ENCODE data around the gene ARAP2.

ARAP2 gene

DNA sequence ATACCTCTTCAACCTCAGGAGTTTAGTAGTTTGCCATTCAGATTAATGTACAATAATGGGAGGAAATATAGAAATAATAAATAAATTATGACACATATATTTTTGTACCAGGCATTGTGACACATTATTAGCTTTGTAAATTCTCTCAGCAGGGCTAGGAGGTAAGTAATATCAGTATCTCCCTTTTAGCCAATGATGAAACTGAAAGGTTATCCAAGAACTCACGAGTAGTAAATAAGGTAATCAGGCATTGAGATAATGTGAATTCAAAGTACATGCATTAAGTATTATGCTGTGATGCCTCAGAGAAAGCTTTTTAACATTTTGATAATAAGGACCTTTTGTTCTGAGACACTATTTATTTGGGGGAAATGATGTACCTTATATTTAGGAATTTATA lies 5.3 kb upstream of the ARAP2 start:
- Histone ChIP-seq H2AFZ (ENCODE audit: low read length) (no peak overlapping the region), H3K9me2 (replicated peaks; ENCODE audit: low read depth, low read length) (no peaks in the 10 kb centered on the region), H3K4me2 (ENCODE audit: low read depth, low read length, poor library complexity, severe bottlenecking) (no peak overlapping the region), H3K27me3 (ENCODE audit: insufficient read depth, low read length, poor library complexity, severe bottlenecking) (no peaks in the 10 kb centered on the region), H3K36me3 (ENCODE audit: insufficient read depth, low read length) (no peaks in the 10 kb centered on the region), H3K9ac (ENCODE audit: low read depth, low read length, poor library complexity, severe bottlenecking) (no peak overlapping the region), H4K20me1 (ENCODE audit: insufficient read depth, low read length, poor library complexity, severe bottlenecking) (no peaks in the 10 kb centered on the region), H3K4me3 (ENCODE audit: low read length, poor library complexity, severe bottlenecking) (no peak overlapping the region), H3K79me2 (ENCODE audit: insufficient read depth, low read length) (no peaks in the 10 kb centered on the region), H3K4me1 (ENCODE audit: insufficient read depth, low read length, poor library complexity, severe bottlenecking) (peaks cover 25% of the 10 kb centered on the region), H3K9me3 (ENCODE audit: insufficient read depth, low read depth, low read length) (no peaks in the 10 kb centered on the region), H3F3A (ENCODE audit: low read depth) (no peaks in the 10 kb centered on the region; the same call in 1 of the 2 replicates)
- no peak for TF ChIP-seq EZH2phosphoT487 (IDR thresholded peaks at IDR 0.05; ENCODE audit: borderline replicate concordance)
- TF ChIP-seq, protein P1, sequence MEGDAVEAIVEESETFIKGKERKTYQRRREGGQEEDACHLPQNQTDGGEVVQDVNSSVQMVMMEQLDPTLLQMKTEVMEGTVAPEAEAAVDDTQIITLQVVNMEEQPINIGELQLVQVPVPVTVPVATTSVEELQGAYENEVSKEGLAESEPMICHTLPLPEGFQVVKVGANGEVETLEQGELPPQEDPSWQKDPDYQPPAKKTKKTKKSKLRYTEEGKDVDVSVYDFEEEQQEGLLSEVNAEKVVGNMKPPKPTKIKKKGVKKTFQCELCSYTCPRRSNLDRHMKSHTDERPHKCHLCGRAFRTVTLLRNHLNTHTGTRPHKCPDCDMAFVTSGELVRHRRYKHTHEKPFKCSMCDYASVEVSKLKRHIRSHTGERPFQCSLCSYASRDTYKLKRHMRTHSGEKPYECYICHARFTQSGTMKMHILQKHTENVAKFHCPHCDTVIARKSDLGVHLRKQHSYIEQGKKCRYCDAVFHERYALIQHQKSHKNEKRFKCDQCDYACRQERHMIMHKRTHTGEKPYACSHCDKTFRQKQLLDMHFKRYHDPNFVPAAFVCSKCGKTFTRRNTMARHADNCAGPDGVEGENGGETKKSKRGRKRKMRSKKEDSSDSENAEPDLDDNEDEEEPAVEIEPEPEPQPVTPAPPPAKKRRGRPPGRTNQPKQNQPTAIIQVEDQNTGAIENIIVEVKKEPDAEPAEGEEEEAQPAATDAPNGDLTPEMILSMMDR (conservative IDR thresholded peaks at IDR 0.05; ENCODE audit: low read length) = no peak

DNA sequence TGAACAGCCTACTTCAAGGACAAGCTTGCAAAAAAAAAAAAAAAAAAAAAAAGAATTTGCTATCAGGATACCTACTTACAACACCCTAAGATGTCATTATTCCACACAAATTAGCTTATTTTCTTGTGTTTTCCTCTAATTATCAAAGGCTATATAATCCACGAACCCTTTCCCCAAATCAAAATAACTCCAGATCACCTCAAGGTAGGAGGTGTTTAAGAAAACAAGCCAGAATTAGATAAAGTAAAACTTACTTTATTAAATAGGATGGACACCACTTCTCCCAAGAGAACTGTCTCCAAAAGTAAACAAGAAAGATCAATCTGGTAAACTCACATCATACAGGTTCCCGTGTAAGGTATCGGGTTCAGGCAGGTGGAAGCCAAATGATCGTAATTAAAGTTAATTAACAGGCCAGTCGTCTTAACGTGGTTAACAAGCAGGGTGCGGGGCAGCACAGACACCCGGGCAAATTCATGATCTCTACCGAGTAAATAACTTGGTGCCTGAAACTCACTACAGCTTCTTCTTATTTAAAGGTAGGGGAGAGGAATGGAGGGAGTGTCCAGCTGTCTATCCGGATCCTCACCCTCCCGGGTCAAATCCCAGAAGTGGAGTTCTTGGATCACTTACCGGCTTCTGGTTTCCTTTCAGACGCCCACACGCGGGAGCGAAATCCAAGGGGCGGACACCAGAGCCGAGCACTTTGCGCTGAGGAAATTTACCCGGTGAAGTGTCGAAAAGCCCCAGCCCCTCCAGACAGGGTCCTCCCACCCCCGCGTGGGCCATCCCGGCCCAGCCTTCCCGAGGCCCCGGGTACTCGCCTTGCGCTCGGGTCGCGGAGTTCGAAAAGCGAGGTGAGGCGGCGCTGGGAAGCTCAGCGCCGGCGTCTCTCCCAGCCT lies 708 bp downstream of the ARAP2 start:
- Histone ChIP-seq H3K9me2 (replicated peaks; ENCODE audit: low read depth, low read length) (no peaks in the 10 kb centered on the region), H3K36me3 (ENCODE audit: insufficient read depth, low read length) (no peaks in the 10 kb centered on the region), H3K9me3 (ENCODE audit: insufficient read depth, low read depth, low read length) (no peaks in the 10 kb centered on the region), H3K4me1 (ENCODE audit: insufficient read depth, low read length, poor library complexity, severe bottlenecking) (peaks cover 47% of the 10 kb centered on the region), H3K27me3 (ENCODE audit: insufficient read depth, low read length, poor library complexity, severe bottlenecking) (no peaks in the 10 kb centered on the region), H2AFZ (ENCODE audit: low read length) (peak overlapping the region; percentile 96), H3K9ac (ENCODE audit: low read depth, low read length, poor library complexity, severe bottlenecking) (peak overlapping the region; percentile 97), H3K4me3 (ENCODE audit: low read length, poor library complexity, severe bottlenecking) (peak overlapping the region; percentile 98), H3F3A (ENCODE audit: low read depth) (no peaks in the 10 kb centered on the region), H3K79me2 (ENCODE audit: insufficient read depth, low read length) (peaks cover 53% of the 10 kb centered on the region), H3K4me2 (ENCODE audit: low read depth, low read length, poor library complexity, severe bottlenecking) (peak overlapping the region; percentile 89), H4K20me1 (ENCODE audit: insufficient read depth, low read length, poor library complexity, severe bottlenecking) (peaks cover 3% of the 10 kb centered on the region)
- TF ChIP-seq, protein P1 (conservative IDR thresholded peaks at IDR 0.05; ENCODE audit: low read length) = no peak
- no peak for TF ChIP-seq EZH2phosphoT487 (IDR thresholded peaks at IDR 0.05; ENCODE audit: borderline replicate concordance)

DNA sequence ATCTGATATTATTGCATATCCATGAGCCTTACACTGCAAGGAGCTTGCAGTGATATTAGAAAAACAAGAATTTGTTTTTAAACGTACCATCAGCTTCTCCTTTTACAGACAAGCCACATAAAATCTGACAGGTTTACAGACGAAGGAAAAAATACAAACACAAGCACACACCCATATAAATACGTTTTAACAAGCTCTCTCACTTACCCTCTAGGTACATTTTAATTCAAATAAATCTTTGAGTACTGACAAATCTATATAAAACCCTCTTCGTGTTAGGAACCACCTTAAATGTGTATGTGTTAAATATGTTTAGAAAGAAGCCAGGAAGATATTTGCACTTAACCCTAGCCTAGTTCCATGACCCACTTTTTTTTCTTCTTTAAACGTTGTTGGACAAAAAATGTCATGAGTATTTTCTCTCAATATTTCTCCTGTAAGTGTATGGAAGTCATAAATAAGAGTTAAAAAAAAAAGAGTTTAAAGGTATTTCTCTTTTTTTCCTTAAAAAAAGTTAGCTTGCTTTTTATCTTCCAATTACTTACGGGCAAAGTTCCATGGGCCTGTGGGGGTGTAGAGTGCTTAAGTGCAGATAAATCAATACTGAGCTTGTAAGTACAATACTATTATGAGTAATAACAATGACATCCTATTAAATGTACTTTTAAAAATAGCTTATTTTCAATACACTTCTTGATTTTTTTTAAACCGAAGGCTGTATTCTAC lies 1.5 kb downstream of the ARAP2 start:
- H3K9me2 ChIP-seq (replicated peaks; ENCODE audit: low read depth, low read length) = no peaks in the 10 kb centered on the region
- H4K20me1 ChIP-seq (ENCODE audit: insufficient read depth, low read length, poor library complexity, severe bottlenecking) = peaks cover 7% of the 10 kb centered on the region
- peak overlapping the region; percentile 97 for H3K9ac ChIP-seq (ENCODE audit: low read depth, low read length, poor library complexity, severe bottlenecking)
- no peaks in the 10 kb centered on the region for H3K9me3 ChIP-seq (ENCODE audit: insufficient read depth, low read depth, low read length)
- peaks cover 55% of the 10 kb centered on the region for H3K79me2 ChIP-seq (ENCODE audit: insufficient read depth, low read length)
- TF ChIP-seq EZH2phosphoT487 (IDR thresholded peaks at IDR 0.05; ENCODE audit: borderline replicate concordance) = no peak
- TF ChIP-seq, protein P1 (conservative IDR thresholded peaks at IDR 0.05; ENCODE audit: low read length) = no peak
- peaks cover 53% of the 10 kb centered on the region for H3K4me1 ChIP-seq (ENCODE audit: insufficient read depth, low read length, poor library complexity, severe bottlenecking)
- peaks cover under 1% of the 10 kb centered on the region; the same call in 1 of the 2 replicates for H3F3A ChIP-seq (ENCODE audit: low read depth)
- H2AFZ ChIP-seq (ENCODE audit: low read length) = no peak overlapping the region
- H3K36me3 ChIP-seq (ENCODE audit: insufficient read depth, low read length) = no peaks in the 10 kb centered on the region
- H3K4me2 ChIP-seq (ENCODE audit: low read depth, low read length, poor library complexity, severe bottlenecking) = peak overlapping the region; percentile 89
- no peaks in the 10 kb centered on the region for H3K27me3 ChIP-seq (ENCODE audit: insufficient read depth, low read length, poor library complexity, severe bottlenecking)
- peak overlapping the region; percentile 98 for H3K4me3 ChIP-seq (ENCODE audit: low read length, poor library complexity, severe bottlenecking)

Data from Loucy (cell line).